HepG2 (cell line): ENCODE data around the gene EPHA4.

ENCODE experiments used
- CAMTA2 ChIP-seq: sonication (generic); formaldehyde crosslinking; IDR thresholded peaks from 2 replicates; pipeline ENCODE4 v1.4.0; 2020; ENCODE audit warnings: mild to moderate bottlenecking, missing genetic modification reagents, borderline replicate concordance
- ELF1 ChIP-seq: sonication (generic); formaldehyde crosslinking; IDR thresholded peaks from 2 replicates; pipeline ENCODE4 v1.4.0; 2020; ENCODE audit warnings: missing genetic modification reagents
- HIVEP1 ChIP-seq: sonication (generic); formaldehyde crosslinking; IDR thresholded peaks from 2 replicates; pipeline ENCODE4 v1.4.0; 2020; ENCODE audit warnings: mild to moderate bottlenecking, missing genetic modification reagents
- MAZ ChIP-seq, 2 experiments: sonication (generic) in 1 of 2; formaldehyde crosslinking in 1 of 2; IDR thresholded peaks; 2 replicates each; pipeline versions ENCODE4 v1.5.0 to v1.6.1; 2012 to 2020; ENCODE audit warnings: low read depth in 2 of 2, mild to moderate bottlenecking in 2 of 2, borderline replicate concordance in 1 of 2, improper control_type of control experiment in 1 of 2, low read length in 1 of 2, missing genetic modification reagents in 1 of 2, moderate library complexity in 1 of 2
- NR2C2 ChIP-seq: sonication (generic); formaldehyde crosslinking; IDR thresholded peaks from 2 replicates; pipeline ENCODE4 v1.4.0; 2020; ENCODE audit warnings: missing genetic modification reagents, mild to moderate bottlenecking, moderate library complexity, borderline replicate concordance
- TF ChIP-seq, protein P1 (sequence below): sonication (generic); formaldehyde crosslinking; IDR thresholded peaks from 2 replicates; pipeline ENCODE4 v1.5.0; 2020; ENCODE audit warnings: mild to moderate bottlenecking, missing genetic modification reagents, moderate library complexity

DNA sequence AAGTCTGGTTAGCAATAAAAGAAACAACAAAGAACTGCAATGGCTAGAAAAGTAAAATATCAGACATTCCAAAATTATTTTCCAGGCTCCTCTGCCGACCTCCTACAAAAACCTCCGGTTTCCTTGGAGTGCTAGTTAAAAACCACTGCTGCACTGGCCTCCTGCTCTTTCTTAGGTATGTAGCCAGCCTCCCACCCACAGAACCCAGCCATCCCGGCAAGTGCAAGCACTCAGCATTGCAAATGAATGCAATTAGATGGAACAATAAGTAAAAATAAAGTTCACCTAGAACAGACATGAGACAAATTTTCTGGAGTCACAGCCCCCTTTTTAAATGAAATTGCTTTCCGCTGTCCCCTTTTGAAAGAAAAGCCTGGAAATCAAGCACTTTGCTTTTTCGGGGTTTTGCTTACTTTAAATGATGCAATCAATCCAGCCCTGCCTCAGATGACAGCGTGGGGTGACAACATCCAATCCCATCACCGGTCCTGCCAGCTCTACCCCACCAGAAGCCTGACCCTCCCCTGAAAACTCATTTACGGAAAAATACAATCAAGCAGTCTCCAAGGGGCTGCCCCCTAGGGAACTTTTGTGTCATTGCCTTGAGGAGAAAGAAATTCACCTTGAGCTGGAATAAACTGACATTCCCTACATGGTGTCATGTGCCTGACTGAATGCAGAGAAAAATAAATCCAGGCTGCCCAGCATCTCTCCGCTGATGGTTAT is 199.8 kb downstream of the EPHA4 start:
- TF ChIP-seq ELF1 (CRISPR knock-in tag) = no peak
- TF ChIP-seq, protein P1, sequence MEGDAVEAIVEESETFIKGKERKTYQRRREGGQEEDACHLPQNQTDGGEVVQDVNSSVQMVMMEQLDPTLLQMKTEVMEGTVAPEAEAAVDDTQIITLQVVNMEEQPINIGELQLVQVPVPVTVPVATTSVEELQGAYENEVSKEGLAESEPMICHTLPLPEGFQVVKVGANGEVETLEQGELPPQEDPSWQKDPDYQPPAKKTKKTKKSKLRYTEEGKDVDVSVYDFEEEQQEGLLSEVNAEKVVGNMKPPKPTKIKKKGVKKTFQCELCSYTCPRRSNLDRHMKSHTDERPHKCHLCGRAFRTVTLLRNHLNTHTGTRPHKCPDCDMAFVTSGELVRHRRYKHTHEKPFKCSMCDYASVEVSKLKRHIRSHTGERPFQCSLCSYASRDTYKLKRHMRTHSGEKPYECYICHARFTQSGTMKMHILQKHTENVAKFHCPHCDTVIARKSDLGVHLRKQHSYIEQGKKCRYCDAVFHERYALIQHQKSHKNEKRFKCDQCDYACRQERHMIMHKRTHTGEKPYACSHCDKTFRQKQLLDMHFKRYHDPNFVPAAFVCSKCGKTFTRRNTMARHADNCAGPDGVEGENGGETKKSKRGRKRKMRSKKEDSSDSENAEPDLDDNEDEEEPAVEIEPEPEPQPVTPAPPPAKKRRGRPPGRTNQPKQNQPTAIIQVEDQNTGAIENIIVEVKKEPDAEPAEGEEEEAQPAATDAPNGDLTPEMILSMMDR (CRISPR knock-in tag) = no peak
- TF ChIP-seq NR2C2 = no peak
- no peak for TF ChIP-seq HIVEP1 (CRISPR knock-in tag)
- no peak for TF ChIP-seq CAMTA2 (CRISPR knock-in tag)
- no peak for TF ChIP-seq MAZ (IDR thresholded peaks at IDR 0.05; ENCODE audit: borderline replicate concordance, low read depth, low read length)
- TF ChIP-seq MAZ (CRISPR knock-in tag; IDR thresholded peaks at IDR 0.05; ENCODE audit: low read depth) = no peak
